ENCODE data around the gene REEP1.

- TF ChIP-seq GATA2 (IDR thresholded peaks at IDR 0.05; ENCODE audit: low read depth, low read length) = no peak
- no peak for TF ChIP-seq GATA3 (IDR thresholded peaks at IDR 0.05; ENCODE audit: low read depth, low read length)
These were observed 80.4 kb downstream of the REEP1 start for GRCh38 chr2:86256982-86257381.

Data from SH-SY5Y (cell line).